Neural cell (in vitro differentiated cells): Measurements from ENCODE around the gene ANXA10.
"Not testable (repeated sequence)": the region's sequence is repeated elsewhere in the genome, so short reads cannot be mapped to it uniquely, and the experiment has no call there.

Experiments
- EP300 ChIP-seq: fragments of 450-650 bp; conservative IDR thresholded peaks from 2 replicates; pipeline ENCODE4 v1.6.1; 2014; ENCODE audit warnings: antibody characterized with exemption, mild to moderate bottlenecking, moderate library complexity; ENCODE audit not compliant: poor library complexity, severe bottlenecking
- EZH2 ChIP-seq: fragments of 200-600, 300-800 bp; shearing (Covaris generic), sonication (generic); IDR thresholded peaks from 2 replicates; pipeline ENCODE4 v1.6.1; 2014; ENCODE audit warnings: antibody characterized with exemption, low read length, borderline replicate concordance, mild to moderate bottlenecking; ENCODE audit not compliant: insufficient read depth, poor library complexity, severe bottlenecking
- POLR2AphosphoS5 ChIP-seq: IDR thresholded peaks from 2 replicates; pipeline ENCODE4 v1.6.1; 2012
- RAD21 ChIP-seq: fragments of 450-650 bp; conservative IDR thresholded peaks from 2 replicates; pipeline ENCODE4 v1.6.1; 2014; ENCODE audit warnings: antibody characterized with exemption, mild to moderate bottlenecking, moderate library complexity
- TF ChIP-seq, protein P1 (sequence below): fragments of 450-650 bp; IDR thresholded peaks from 2 replicates; pipeline ENCODE4 v1.5.1; 2014; ENCODE audit warnings: antibody characterized with exemption, mild to moderate bottlenecking, moderate library complexity; ENCODE audit not compliant: poor library complexity, severe bottlenecking
- TF ChIP-seq, protein P2 (sequence below): IDR thresholded peaks from 2 replicates; pipeline ENCODE4 v1.6.1; 2012; ENCODE audit warnings: borderline replicate concordance

DNA sequence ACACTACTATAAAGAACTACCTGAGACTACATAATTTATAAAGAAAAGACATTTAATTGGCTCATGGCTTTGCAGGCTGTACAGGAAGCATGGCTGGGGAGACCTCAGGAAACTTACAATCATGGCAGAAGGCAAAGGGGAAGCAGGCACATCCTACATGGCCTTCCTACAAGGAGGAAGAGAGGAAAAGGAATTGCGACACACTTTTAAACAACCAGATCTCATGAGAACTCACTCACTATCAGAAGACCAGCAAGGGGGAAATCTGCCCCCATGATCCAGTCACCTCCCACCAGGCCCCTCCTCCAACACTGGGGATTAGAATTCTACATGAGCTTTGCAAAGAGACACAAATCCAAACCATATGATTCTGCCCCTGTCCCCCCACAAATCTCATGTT, 43.5 kb downstream of the ANXA10 start:
- TF ChIP-seq, protein P1, sequence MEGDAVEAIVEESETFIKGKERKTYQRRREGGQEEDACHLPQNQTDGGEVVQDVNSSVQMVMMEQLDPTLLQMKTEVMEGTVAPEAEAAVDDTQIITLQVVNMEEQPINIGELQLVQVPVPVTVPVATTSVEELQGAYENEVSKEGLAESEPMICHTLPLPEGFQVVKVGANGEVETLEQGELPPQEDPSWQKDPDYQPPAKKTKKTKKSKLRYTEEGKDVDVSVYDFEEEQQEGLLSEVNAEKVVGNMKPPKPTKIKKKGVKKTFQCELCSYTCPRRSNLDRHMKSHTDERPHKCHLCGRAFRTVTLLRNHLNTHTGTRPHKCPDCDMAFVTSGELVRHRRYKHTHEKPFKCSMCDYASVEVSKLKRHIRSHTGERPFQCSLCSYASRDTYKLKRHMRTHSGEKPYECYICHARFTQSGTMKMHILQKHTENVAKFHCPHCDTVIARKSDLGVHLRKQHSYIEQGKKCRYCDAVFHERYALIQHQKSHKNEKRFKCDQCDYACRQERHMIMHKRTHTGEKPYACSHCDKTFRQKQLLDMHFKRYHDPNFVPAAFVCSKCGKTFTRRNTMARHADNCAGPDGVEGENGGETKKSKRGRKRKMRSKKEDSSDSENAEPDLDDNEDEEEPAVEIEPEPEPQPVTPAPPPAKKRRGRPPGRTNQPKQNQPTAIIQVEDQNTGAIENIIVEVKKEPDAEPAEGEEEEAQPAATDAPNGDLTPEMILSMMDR: not testable (repeated sequence)
- TF ChIP-seq POLR2AphosphoS5, EZH2, EP300, RAD21: not testable (repeated sequence)
- TF ChIP-seq, protein P2, sequence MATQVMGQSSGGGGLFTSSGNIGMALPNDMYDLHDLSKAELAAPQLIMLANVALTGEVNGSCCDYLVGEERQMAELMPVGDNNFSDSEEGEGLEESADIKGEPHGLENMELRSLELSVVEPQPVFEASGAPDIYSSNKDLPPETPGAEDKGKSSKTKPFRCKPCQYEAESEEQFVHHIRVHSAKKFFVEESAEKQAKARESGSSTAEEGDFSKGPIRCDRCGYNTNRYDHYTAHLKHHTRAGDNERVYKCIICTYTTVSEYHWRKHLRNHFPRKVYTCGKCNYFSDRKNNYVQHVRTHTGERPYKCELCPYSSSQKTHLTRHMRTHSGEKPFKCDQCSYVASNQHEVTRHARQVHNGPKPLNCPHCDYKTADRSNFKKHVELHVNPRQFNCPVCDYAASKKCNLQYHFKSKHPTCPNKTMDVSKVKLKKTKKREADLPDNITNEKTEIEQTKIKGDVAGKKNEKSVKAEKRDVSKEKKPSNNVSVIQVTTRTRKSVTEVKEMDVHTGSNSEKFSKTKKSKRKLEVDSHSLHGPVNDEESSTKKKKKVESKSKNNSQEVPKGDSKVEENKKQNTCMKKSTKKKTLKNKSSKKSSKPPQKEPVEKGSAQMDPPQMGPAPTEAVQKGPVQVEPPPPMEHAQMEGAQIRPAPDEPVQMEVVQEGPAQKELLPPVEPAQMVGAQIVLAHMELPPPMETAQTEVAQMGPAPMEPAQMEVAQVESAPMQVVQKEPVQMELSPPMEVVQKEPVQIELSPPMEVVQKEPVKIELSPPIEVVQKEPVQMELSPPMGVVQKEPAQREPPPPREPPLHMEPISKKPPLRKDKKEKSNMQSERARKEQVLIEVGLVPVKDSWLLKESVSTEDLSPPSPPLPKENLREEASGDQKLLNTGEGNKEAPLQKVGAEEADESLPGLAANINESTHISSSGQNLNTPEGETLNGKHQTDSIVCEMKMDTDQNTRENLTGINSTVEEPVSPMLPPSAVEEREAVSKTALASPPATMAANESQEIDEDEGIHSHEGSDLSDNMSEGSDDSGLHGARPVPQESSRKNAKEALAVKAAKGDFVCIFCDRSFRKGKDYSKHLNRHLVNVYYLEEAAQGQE: not testable (repeated sequence)
